GM23248 (cell line): Measurements from ENCODE around the gene NAGPA.

Experiments used
- EZH2 ChIP-seq: fragments of 200-600 bp; sonication (generic); IDR thresholded peaks from 2 replicates; pipeline ENCODE4 v1.6.1; 2018; ENCODE audit warnings: antibody characterized with exemption, mild to moderate bottlenecking; ENCODE audit not compliant: insufficient read depth, poor library complexity, severe bottlenecking
- EZH2phosphoT487 ChIP-seq: fragments of 200-600 bp; sonication (generic); IDR thresholded peaks from 2 replicates; pipeline ENCODE4 v1.6.1; 2018; ENCODE audit warnings: antibody characterized with exemption, moderate library complexity, mild to moderate bottlenecking, low read depth; ENCODE audit not compliant: insufficient read depth

DNA sequence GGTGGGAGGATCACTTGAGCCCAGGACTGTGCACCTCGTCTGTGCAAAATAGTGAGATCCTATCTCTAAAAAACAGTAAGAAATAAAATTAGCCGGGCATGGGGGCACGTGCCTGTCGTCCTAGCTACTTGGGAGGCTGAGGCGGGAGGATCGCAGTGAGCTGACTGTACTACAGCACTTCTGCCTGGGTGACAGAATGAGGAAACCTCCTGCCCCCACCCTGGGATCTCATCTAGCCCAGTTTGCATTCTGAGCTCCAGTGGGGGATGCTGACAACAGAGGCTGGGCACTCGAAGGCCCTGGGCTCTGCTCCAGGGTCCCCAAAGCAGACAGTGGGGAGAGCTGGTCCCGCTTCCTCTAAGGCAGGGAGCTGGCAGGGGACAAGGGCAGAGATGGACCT is 7.1 kb downstream of the NAGPA start:
- TF ChIP-seq EZH2phosphoT487: no peak
- TF ChIP-seq EZH2: no peak
